Hematopoietic multipotent progenitor cell treated with erythropoietin and hydrocortisone succinate and interleukin-3 and kit ligand, for 4 days (in vitro differentiated cells): ENCODE measurements around the gene GJB5.
"Not testable (repeated sequence)": the region's sequence is repeated elsewhere in the genome, so short reads cannot be mapped to it uniquely, and the experiment has no call there.

ENCODE experiments used
- DNase-seq: peaks from one replicate; pipeline ENCODE4 v3.0.0-alpha.2; 2015

GJB5 gene

GRCh38 chr1:34746101-34746500 lies 8.7 kb upstream of the GJB5 start:
- DNase-seq, result no peak

- no peak for DNase-seq
Observed at GRCh38 chr1:34746785-34747637, 7.8 kb upstream of the GJB5 start.

GRCh38 chr1:34747638-34747941 lies 7.3 kb upstream of the GJB5 start:
- DNase-seq, result no peak

GRCh38 chr1:34749992-34750391 lies 4.9 kb upstream of the GJB5 start:
- DNase-seq, result no peak

- no peak for DNase-seq
Observed at GRCh38 chr1:34750610-34751009, 4.2 kb upstream of the GJB5 start.

- DNase-seq, result no peak
Observed at GRCh38 chr1:34753163-34753562, 1.7 kb upstream of the GJB5 start.

- DNase-seq, result no peak
Observed at GRCh38 chr1:34755961-34756360, 1.1 kb downstream of the GJB5 start.

- no peak for DNase-seq
Observed at GRCh38 chr1:34757386-34757785, 2.5 kb downstream of the GJB5 start.

GRCh38 chr1:34758751-34759150 lies 3.9 kb downstream of the GJB5 start:
- no peak for DNase-seq

- no peak for DNase-seq
Observed at GRCh38 chr1:34759503-34760357, 4.9 kb downstream of the GJB5 start, which contains the start of gene GJB4. Gene GJB4, plus strand, starts transcription at chr1:34759740. Its CDS starts 1,515 bp downstream, at chr1:34761255.

- DNase-seq, result no peak
Observed at GRCh38 chr1:34761176-34761761, 6.4 kb downstream of the GJB5 start.

- DNase-seq, result no peak
Observed at GRCh38 chr1:34761776-34762307, 7.0 kb downstream of the GJB5 start.

GRCh38 chr1:34762474-34763141 lies 7.8 kb downstream of the GJB5 start:
- no peak for DNase-seq

GRCh38 chr1:34763142-34763781 lies 8.4 kb downstream of the GJB5 start:
- DNase-seq, result no peak

GRCh38 chr1:34768856-34769255 lies 14.0 kb downstream of the GJB5 start:
- no peak for DNase-seq

GRCh38 chr1:34770891-34771504 lies 16.2 kb downstream of the GJB5 start:
- DNase-seq, result no peak

- DNase-seq, result no peak
Observed at GRCh38 chr1:34771573-34772371, 16.9 kb downstream of the GJB5 start.

- not testable (repeated sequence) for DNase-seq
Observed at GRCh38 chr1:34773114-34773513, 18.3 kb downstream of the GJB5 start.

GRCh38 chr1:34774957-34775356 lies 20.1 kb downstream of the GJB5 start:
- no peak for DNase-seq

- DNase-seq, result no peak
Observed at GRCh38 chr1:34776911-34777310, 22.1 kb downstream of the GJB5 start.
